Stimulated activated CD4-positive, alpha-beta T cell treated with anti-CD3 and anti-CD28 coated beads, Interleukin-15, amount 100 ng/mL, for 48 hours (primary cell): ENCODE measurements around the gene ETF1.

ENCODE experiments used
- DNase-seq, 2 donors: peaks; one replicate each; pipeline ENCODE4 v3.0.0-alpha.2; 2020; ENCODE audit warnings: low read depth in 2 of 2

The ETF1 gene

DNA sequence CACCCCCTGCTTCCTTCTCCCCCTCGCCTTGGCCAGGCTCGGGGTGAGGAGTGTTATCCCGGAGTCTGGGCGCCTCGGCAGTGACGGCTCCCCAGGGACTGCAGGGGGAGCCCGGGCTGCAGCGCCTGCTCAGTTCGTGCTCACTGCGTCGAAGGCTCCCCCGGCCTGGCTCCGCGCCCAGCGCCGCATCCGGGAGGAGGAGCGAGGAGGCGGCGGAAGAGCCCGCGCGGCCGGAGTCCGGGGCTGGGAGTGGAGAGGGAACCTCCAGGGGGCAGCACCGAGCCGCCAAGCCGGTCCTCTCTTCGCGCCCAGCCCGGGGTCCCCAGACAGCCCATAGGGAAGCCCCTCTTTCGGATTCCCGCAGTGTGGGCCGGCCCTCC is 79.0 kb downstream of the ETF1 start:
- DNase-seq, result peak; percentile 86 to 89

- DNase-seq, result no peak
Measured at GRCh38 chr5:138463419-138464007, 79.5 kb downstream of the ETF1 start.

GRCh38 chr5:138461343-138462125 is 81.5 kb downstream of the ETF1 start:
- DNase-seq, result no peak

DNA sequence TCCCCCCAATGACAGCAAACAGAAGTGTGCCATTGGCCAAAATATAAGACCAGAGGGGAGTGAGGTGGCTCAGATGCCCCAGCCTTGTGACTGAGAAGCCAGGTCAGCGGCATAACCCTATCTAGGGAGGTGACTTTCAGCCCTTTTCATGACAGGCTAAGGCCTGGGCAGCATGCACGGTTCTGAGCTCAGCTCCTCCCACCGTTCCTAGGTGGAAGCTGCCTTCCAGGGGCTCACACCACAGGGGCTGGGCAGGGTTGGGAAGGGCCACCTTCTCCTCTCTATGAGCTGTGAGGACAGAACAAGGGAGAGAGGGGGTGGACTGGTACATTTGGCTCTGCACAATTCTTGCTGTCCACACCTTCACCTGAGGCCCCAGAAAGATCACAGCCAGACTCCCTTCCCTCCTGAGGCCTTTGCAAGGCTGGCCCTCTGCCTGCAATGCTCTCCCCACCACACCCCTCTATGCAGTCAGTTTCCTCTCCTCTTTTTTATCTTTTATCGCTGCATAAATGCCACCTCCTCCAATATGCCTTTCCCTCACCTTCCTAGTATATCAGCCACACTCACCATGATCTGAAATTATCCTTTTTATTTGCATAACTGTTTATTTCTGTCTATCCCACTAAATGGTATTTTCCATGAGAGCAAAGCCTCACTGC is 82.9 kb downstream of the ETF1 start:
- DNase-seq, result no peak

GRCh38 chr5:138459311-138459933 is 83.6 kb downstream of the ETF1 start:
- peak; percentile 80 to 84 for DNase-seq

GRCh38 chr5:138458856-138459255 is 84.2 kb downstream of the ETF1 start:
- DNase-seq, result no peak

GRCh38 chr5:138458384-138458783 is 84.7 kb downstream of the ETF1 start:
- no peak for DNase-seq

DNA sequence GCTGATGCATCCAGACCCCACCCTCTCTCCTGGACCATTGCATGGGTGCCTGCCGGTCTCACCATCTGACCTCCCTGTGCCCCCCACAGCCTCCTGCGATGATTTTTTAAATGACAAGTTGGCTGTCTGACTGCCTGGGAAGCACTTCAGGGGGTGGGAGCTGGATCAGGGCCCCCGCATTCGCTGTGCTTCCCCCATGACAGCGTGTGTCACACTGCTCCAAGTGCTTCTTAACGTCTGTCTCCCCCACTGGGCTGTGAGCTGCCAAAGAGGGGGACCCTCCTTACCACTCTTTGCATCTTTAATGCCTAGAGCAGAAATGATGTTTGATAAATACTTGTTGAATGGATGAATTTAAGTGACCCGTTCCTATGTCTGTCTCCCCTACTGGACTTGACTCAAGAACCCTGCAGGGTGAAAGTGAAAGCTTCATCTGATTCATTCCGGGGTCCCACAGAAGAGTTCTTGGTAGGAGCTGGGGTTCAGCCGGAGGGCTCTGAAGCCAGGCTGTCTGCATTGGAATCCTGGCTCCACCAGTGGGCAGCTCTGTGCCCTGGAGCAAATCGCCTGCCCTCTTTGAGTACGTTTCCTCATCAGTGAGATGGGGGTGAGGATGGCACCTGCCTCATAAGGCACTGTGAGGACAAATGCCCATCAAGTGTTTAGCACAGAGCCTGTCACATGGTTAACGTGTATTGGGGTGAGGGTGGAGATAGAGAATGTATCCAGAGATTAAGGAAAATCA is 85.3 kb downstream of the ETF1 start:
- no peak for DNase-seq
